Kidney epithelial cell (primary cell): ENCODE results near the gene ACAA1. TPM values are rescaled to one million over a fixed set of nuclear protein-coding genes. Genes with fewer than 3 reads are reported as not detected.
"Not testable (repeated sequence)": the region's sequence is repeated elsewhere in the genome, so short reads cannot be mapped to it uniquely, and the experiment has no call there.

Experiments
- DNase-seq: peaks from one replicate; pipeline ENCODE4 v3.0.0-alpha.2; 2010; ENCODE audit warnings: low read depth
- H3K27me3 ChIP-seq: 2 replicates; pipeline ENCODE4 v1.6.0; 2011; ENCODE audit warnings: low read length; ENCODE audit not compliant: control insufficient read depth, insufficient read depth
- H3K36me3 ChIP-seq: 2 replicates; pipeline ENCODE4 v1.5.1; 2011; ENCODE audit warnings: low read length; ENCODE audit not compliant: control insufficient read depth, insufficient read depth
- H3K4me3 ChIP-seq: 2 replicates; pipeline ENCODE4 v1.5.1; 2011; ENCODE audit warnings: low read depth, mild to moderate bottlenecking, control low read depth, low read length
- total RNA-seq: library from RNA; depleted of rRNA; stranded (reverse); fragments of >200 nt; gene quantifications from 2 replicates; pipeline ENCODE4 v1.2.3, GENCODE V29; 2015
- TF ChIP-seq, protein P1 (sequence below): IDR thresholded peaks from 2 replicates; pipeline ENCODE4 v1.5.1; 2011; ENCODE audit warnings: mild to moderate bottlenecking, moderate library complexity, low read length, control low read depth, inconsistent platforms; ENCODE audit not compliant: insufficient read depth, poor library complexity, severe bottlenecking

ACAA1 gene
- total RNA-seq, 1 donor from 2014 or later, result 54.5 TPM

GRCh38 chr3:38164643-38164951 lies 27.7 kb upstream of the ACAA1 start:
- no peaks in the 10 kb centered on the region for H3K27me3 ChIP-seq
- DNase-seq, result no peak
- peak overlapping the region; percentile 90 for H3K4me3 ChIP-seq
- no peaks in the 10 kb centered on the region for H3K36me3 ChIP-seq
- TF ChIP-seq, protein P1, sequence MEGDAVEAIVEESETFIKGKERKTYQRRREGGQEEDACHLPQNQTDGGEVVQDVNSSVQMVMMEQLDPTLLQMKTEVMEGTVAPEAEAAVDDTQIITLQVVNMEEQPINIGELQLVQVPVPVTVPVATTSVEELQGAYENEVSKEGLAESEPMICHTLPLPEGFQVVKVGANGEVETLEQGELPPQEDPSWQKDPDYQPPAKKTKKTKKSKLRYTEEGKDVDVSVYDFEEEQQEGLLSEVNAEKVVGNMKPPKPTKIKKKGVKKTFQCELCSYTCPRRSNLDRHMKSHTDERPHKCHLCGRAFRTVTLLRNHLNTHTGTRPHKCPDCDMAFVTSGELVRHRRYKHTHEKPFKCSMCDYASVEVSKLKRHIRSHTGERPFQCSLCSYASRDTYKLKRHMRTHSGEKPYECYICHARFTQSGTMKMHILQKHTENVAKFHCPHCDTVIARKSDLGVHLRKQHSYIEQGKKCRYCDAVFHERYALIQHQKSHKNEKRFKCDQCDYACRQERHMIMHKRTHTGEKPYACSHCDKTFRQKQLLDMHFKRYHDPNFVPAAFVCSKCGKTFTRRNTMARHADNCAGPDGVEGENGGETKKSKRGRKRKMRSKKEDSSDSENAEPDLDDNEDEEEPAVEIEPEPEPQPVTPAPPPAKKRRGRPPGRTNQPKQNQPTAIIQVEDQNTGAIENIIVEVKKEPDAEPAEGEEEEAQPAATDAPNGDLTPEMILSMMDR, result no peak

- H3K27me3 ChIP-seq, result no peaks in the 10 kb centered on the region
- no peak for DNase-seq
- TF ChIP-seq, protein P1, result no peak
- H3K4me3 ChIP-seq, result peak overlapping the region; percentile 90
- H3K36me3 ChIP-seq, result no peaks in the 10 kb centered on the region
Measured at GRCh38 chr3:38163841-38164642, 27.1 kb upstream of the ACAA1 start.

- TF ChIP-seq, protein P1, result peak; percentile 12
- H3K36me3 ChIP-seq, result no peaks in the 10 kb centered on the region
- no peak for DNase-seq
- H3K27me3 ChIP-seq, result no peaks in the 10 kb centered on the region
- H3K4me3 ChIP-seq, result no peak overlapping the region
Measured at GRCh38 chr3:38163117-38163840, 26.4 kb upstream of the ACAA1 start.

DNA sequence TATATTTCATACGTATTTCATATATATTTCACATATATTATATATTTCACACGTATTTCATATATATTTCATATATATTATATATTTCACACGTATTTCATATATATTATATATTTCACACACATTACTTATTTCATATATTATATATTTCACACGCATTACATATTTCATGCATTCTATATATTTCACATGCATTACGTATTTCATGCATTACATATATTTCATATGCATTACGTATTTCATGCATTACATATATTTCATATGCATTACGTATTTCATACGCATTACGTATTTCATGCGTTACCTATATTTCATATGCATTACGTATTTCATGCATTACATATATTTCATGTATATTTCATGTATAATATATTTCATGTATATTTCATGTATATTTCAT lies 23.8 kb upstream of the ACAA1 start:
- H3K27me3 ChIP-seq, H3K36me3 ChIP-seq, H3K4me3 ChIP-seq, DNase-seq: not testable (repeated sequence)

DNA sequence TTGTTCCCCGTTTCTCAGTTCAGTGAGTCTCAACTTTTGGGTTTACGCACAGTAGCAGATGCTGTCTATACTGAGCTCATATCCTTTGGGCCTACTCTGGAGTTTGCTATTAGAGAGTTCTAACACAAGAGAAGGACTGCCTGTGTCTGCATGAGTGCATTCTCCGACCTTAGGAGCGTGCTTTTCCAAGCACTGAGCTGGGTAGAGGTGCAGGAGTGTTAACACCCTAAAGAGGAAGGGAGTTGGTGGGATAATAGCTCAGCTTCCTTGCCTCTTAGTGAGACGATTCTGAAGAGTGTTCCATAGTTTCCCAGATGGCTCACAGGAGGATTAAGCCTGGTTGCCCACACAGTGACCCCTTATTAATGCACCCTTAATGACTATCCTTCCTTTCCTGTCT lies 21.5 kb upstream of the ACAA1 start:
- DNase-seq, result no peak
- Histone ChIP-seq H3K27me3 (no peaks in the 10 kb centered on the region), H3K4me3 (no peak overlapping the region), H3K36me3 (no peaks in the 10 kb centered on the region)
- TF ChIP-seq, protein P1, result no peak

DNA sequence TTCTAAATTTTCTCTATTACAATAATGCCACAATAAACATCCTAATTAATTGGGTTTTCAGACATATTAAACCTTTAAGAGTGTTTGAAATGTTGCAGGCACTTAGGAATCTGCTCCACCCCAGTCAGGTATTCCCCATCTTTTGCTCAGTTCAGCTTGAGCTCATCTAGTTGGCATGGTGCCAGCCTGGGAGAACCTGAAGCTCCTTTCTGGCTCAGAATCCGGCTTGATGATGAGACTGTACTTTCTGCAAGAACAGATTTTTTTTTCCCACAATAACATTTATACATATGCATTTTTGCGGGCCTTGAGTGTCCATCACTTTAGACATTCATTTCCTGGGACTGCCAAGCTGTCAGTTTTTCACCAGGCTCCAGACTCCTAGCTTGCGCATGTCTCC lies 20.7 kb upstream of the ACAA1 start:
- no peak for DNase-seq
- Histone ChIP-seq H3K36me3 (no peaks in the 10 kb centered on the region), H3K4me3 (no peak overlapping the region), H3K27me3 (no peaks in the 10 kb centered on the region)
- TF ChIP-seq, protein P1, result no peak
